HepG2 (cell line): ENCODE measurements around the gene THOC5. TPM values are rescaled to one million over a fixed set of nuclear protein-coding genes. Genes with fewer than 3 reads are reported as not detected.

Experiments
- CTCF ChIP-seq: sonication (generic); formaldehyde crosslinking; IDR thresholded peaks from 2 replicates; pipeline ENCODE4 v1.5.0; 2020; ENCODE audit warnings: mild to moderate bottlenecking, missing genetic modification reagents, moderate library complexity
- EP300 ChIP-seq, 3 experiments: sonication (generic) in 1 of 3; formaldehyde crosslinking in 1 of 3; IDR thresholded peaks; 2 replicates each; pipeline versions ENCODE4 v1.5.1 to v1.6.1; 2011 to 2020; ENCODE audit warnings: low read depth in 2 of 3, low read length in 2 of 3, borderline replicate concordance in 1 of 3, improper control_type of control experiment in 1 of 3, mild to moderate bottlenecking in 1 of 3, missing genetic modification reagents in 1 of 3, moderate library complexity in 1 of 3
- GATA4 ChIP-seq: sonication (generic); IDR thresholded peaks from 2 replicates; pipeline ENCODE4 v1.6.1; 2016; ENCODE audit warnings: antibody characterized with exemption, low read depth, borderline replicate concordance
- HMGXB4 ChIP-seq, 2 experiments: sonication (generic) in 1 of 2; formaldehyde crosslinking in 1 of 2; IDR thresholded peaks; 2 replicates each; pipeline versions ENCODE4 v1.4.0 to v1.6.1; 2018 to 2020; ENCODE audit warnings: missing genetic modification reagents in 2 of 2, borderline replicate concordance in 1 of 2, low read depth in 1 of 2, mild to moderate bottlenecking in 1 of 2, missing biosample characterization in 1 of 2
- HOXA3 ChIP-seq: sonication (generic); formaldehyde crosslinking; IDR thresholded peaks from 2 replicates; pipeline ENCODE4 v1.5.0; 2020; ENCODE audit warnings: missing genetic modification reagents
- IRF2 ChIP-seq: IDR thresholded peaks from 2 replicates; pipeline ENCODE4 v1.6.1; 2018; ENCODE audit warnings: missing genetic modification reagents, missing compliant biosample characterization
- KDM2A ChIP-seq: sonication (generic); formaldehyde crosslinking; IDR thresholded peaks from 2 replicates; pipeline ENCODE4 v1.4.0; 2020; ENCODE audit warnings: low read depth, missing genetic modification reagents, borderline replicate concordance
- MAX ChIP-seq: IDR thresholded peaks from 2 replicates; pipeline ENCODE4 v1.6.1; 2012; ENCODE audit warnings: inconsistent platforms
- NR2C2 ChIP-seq: sonication (generic); formaldehyde crosslinking; IDR thresholded peaks from 2 replicates; pipeline ENCODE4 v1.4.0; 2020; ENCODE audit warnings: missing genetic modification reagents, mild to moderate bottlenecking, moderate library complexity, borderline replicate concordance
- RCOR2 ChIP-seq: IDR thresholded peaks from 2 replicates; pipeline ENCODE4 v1.6.1; 2016; ENCODE audit warnings: missing biosample characterization, missing genetic modification reagents
- SRSF1 ChIP-seq: fragments of 200-400 bp; formaldehyde crosslinking; optimal IDR thresholded peaks from 2 replicates; pipeline ENCODE3; 2017; ENCODE audit warnings: mild to moderate bottlenecking, low read depth, low read length, moderate library complexity
- TCF12 ChIP-seq, 2 experiments: fragments of 450-650 bp in 1 of 2; sonication (generic) in 1 of 2; formaldehyde crosslinking in 1 of 2; IDR thresholded peaks; 2 replicates each; pipeline versions ENCODE4 v1.6.1 to v1.8.0; 2017 to 2022; ENCODE audit warnings: antibody characterized with exemption in 1 of 2, mild to moderate bottlenecking in 1 of 2, missing genetic modification reagents in 1 of 2, moderate library complexity in 1 of 2
- YY1 ChIP-seq: IDR thresholded peaks from 2 replicates; pipeline ENCODE4 v1.6.1; 2011; ENCODE audit warnings: low read length, low read depth, moderate library complexity, mild to moderate bottlenecking; ENCODE audit not compliant: insufficient read depth, insufficient replicate concordance
- ZFX ChIP-seq: sonication (generic); formaldehyde crosslinking; IDR thresholded peaks from 2 replicates; pipeline ENCODE4 v1.4.0; 2020; ENCODE audit warnings: mild to moderate bottlenecking, low read depth, missing genetic modification reagents, moderate library complexity
- ZMYM3 ChIP-seq: sonication (generic); formaldehyde crosslinking; IDR thresholded peaks from 2 replicates; pipeline ENCODE4 v1.5.1; 2020; ENCODE audit warnings: mild to moderate bottlenecking, missing genetic modification reagents
- ZMYM4 ChIP-seq: sonication (generic); formaldehyde crosslinking; IDR thresholded peaks from 2 replicates; pipeline ENCODE4 v1.8.1; 2023; ENCODE audit warnings: mild to moderate bottlenecking, missing genetic modification reagents
- ZNF296 ChIP-seq: sonication (generic); formaldehyde crosslinking; conservative IDR thresholded peaks from 2 replicates; pipeline ENCODE4 v1.5.0; 2020; ENCODE audit warnings: mild to moderate bottlenecking, missing genetic modification reagents
- ZNF382 ChIP-seq: sonication (generic); formaldehyde crosslinking; IDR thresholded peaks from 2 replicates; pipeline ENCODE4 v1.5.0; 2020; ENCODE audit warnings: missing genetic modification reagents, mild to moderate bottlenecking, borderline replicate concordance
- ZNF614 ChIP-seq: IDR thresholded peaks from 2 replicates; pipeline ENCODE4 v1.6.1; 2018; ENCODE audit warnings: missing biosample characterization, missing genetic modification reagents, inconsistent platforms, borderline replicate concordance
- ZNF619 ChIP-seq: sonication (generic); formaldehyde crosslinking; IDR thresholded peaks from 2 replicates; pipeline ENCODE4 v1.4.0; 2020; ENCODE audit warnings: mild to moderate bottlenecking, missing genetic modification reagents
- ZNF720 ChIP-seq: sonication (generic); formaldehyde crosslinking; IDR thresholded peaks from 2 replicates; pipeline ENCODE4 v1.4.0; 2020; ENCODE audit warnings: missing genetic modification reagents
- ZNF75D ChIP-seq: sonication (generic); formaldehyde crosslinking; IDR thresholded peaks from 2 replicates; pipeline ENCODE4 v1.8.1; 2023; ENCODE audit warnings: missing genetic modification reagents, mild to moderate bottlenecking, borderline replicate concordance
- polyA plus RNA-seq, 8 experiments: library from polyadenylated mRNA; depleted of rRNA in 3 of 8; stranded (reverse) in 7 of 8; unstranded in 1 of 8; fragments of >200 nt; fragmentation: Illumina TruSeq in 4 of 8; extraction: Trizol in 4 of 8; gene quantifications; 2 replicates each; pipeline versions ENCODE4 v1.2.1 to v1.2.3, GENCODE V29; 2011 to 2016; ENCODE audit warnings: low read depth in 4 of 8, missing spikeins in 1 of 8, mixed read lengths in 1 of 8; ENCODE audit not compliant: insufficient read depth in 1 of 8
- total RNA-seq, 5 experiments: library from RNA; depleted of rRNA; stranded (reverse); fragments of >200 nt; fragmentation: Illumina TruSeq; extraction: Trizol; gene quantifications; 2 replicates each; pipeline ENCODE4 v1.2.3, GENCODE V29; 2016; ENCODE audit warnings: low read depth in 1 of 5

Gene THOC5
- total and polyA plus RNA-seq, 2 of the 13 experiments (the other 11 are each of a cell fraction or from before 2014, with no cell fraction given) = 45.8 to 46.7 TPM

- TF ChIP-seq CTCF = 0 out of 2 replicates have a peak, but pooled peaks have one; percentile 14
- no peak for TF ChIP-seq SRSF1
- 0 out of 2 replicates have a peak, but pooled peaks have one; percentile 43 for TF ChIP-seq ZNF619 (CRISPR knock-in tag)
- TF ChIP-seq ZNF296 (CRISPR knock-in tag) = no peak
- TF ChIP-seq YY1 = no peak
- TF ChIP-seq RCOR2 (CRISPR knock-in tag) = peak; percentile 36; the same call in 1 of the 2 replicates
- peak; percentile 19; the same call in 1 of the 2 replicates for TF ChIP-seq IRF2 (CRISPR knock-in tag)
- TF ChIP-seq HOXA3 (CRISPR knock-in tag) = peak; percentile 70; the same call in 1 of the 2 replicates
- 0 out of 2 replicates have a peak, but pooled peaks have one; percentile 49 for TF ChIP-seq NR2C2 (CRISPR knock-in tag)
- no peak for TF ChIP-seq ZNF382 (CRISPR knock-in tag)
- peak in 1 of 2 experiments; percentile 58; a peak in 1 of 4 replicates for TF ChIP-seq EP300 (IDR thresholded peaks at IDR 0.05; ENCODE audit: low read depth in 2 of 2, low read length in 2 of 2)
- peak; percentile 57; the same call in 1 of the 2 replicates for TF ChIP-seq EP300 (CRISPR knock-in tag; IDR thresholded peaks at IDR 0.05; ENCODE audit: borderline replicate concordance)
- 0 out of 4 replicates have a peak, but pooled peaks of 1 of the 2 experiments have one; percentile 17 for TF ChIP-seq HMGXB4 (CRISPR knock-in tag; IDR thresholded peaks at IDR 0.05; ENCODE audit: borderline replicate concordance in 1 of 2, low read depth in 1 of 2)
- TF ChIP-seq TCF12 (IDR thresholded peaks at IDR 0.05) = no peak
- no peak; the same call in 1 of the 2 replicates for TF ChIP-seq TCF12 (CRISPR knock-in tag; IDR thresholded peaks at IDR 0.05)
- 0 out of 2 replicates have a peak, but pooled peaks have one; percentile 31 for TF ChIP-seq ZNF614 (CRISPR knock-in tag)
- peak; percentile 60; the same call in 1 of the 2 replicates for TF ChIP-seq ZFX (CRISPR knock-in tag)
- peak; percentile 26; the same call in 1 of the 2 replicates for TF ChIP-seq KDM2A (CRISPR knock-in tag)
- TF ChIP-seq GATA4 = 0 out of 2 replicates have a peak, but pooled peaks have one; percentile 15
- TF ChIP-seq MAX = peak; percentile 90
- TF ChIP-seq ZNF75D (CRISPR knock-in tag) = no peak
- peak; percentile 84 for TF ChIP-seq ZMYM3 (CRISPR knock-in tag)
- TF ChIP-seq ZNF720 (CRISPR knock-in tag) = no peak
- peak; percentile 65; the same call in 1 of the 2 replicates for TF ChIP-seq ZMYM4 (CRISPR knock-in tag)
Observed at GRCh38 chr22:29569011-29569678, 15.6 kb upstream of the THOC5 start (continued).
